GM19455 (cell line): Measurements from ENCODE around the gene SEL1L3.

Source experiments
- ATAC-seq: cut with Tn5 transposase; IDR thresholded peaks from one replicate; pipeline ENCODE4 v1.9.1; 2021; ENCODE audit not compliant: unreplicated experiment

Gene SEL1L3

DNA sequence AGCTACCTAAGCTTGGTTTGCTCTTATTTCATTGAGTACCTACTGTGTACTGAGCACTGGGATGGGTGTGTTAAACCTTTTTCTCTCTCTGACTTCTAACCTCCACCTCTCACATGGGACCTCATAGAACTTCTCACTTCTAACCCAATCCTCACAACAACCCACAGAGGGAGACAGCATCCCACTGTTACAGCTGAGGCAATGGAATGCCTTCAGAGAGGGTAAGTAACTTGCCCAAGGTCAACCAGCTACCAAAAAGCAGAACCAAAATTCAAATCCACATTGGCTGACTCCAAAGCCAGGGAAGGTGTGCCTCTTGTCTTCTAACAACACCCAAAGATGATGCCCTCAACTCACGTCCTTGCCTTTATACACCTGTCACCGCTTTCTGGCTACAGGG, 5.4 kb downstream of the SEL1L3 start:
- ATAC-seq: no peak

DNA sequence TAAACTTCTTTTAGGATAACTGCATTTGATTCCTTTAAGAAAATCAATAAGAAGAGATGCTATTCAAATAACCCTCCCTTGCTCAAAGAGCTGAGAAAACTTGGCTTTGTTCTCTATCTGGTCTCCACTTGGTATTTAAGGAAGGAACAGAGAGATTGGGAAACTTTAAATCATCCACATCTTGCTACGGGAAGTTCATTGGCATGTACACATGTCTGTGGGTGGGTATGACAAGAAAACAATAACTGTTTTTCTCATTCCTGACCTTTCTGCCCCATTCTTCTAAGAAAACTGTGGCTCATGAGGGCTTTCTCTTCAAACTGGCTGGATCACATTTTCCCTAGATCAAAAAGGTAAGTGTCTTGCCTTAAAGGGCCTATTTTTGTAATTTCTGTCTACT, 6.0 kb downstream of the SEL1L3 start:
- ATAC-seq: no peak

DNA sequence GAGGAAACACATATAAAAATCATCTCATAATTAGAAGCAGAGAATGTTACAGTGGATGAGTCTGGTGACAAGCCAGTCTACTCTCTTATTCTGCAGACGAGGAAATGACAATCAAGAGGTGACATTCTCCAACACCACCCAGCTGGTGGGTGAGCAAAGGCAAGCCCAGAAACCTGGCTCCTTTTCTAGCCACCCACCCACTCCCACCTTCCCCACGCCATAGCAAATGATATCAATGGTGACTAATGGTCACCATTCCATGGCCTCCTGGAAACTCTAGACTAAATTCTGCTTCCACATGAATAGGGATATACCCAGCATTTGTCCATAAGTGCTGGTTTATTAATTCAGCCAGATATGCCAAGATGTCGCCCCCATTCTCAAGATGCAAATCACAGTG, 10.7 kb downstream of the SEL1L3 start:
- ATAC-seq: no peak

DNA sequence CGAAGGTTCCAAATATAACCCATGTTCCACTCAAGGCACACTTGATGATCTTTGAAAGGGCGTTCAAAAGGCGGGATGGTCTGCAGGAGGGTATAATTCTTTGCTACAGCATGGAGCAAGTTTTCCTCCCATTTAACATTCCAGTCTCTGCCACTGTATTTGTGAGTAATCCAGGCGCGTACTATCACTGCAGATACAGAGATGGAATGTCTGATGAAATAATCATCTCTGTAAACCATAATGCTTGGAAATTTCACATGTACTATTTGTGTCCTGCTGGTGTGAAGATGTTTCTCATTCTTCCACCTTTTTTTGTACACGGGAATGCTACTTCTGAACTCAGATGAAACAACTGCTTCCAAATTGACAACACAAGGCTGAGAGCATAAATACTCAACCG, 15.5 kb downstream of the SEL1L3 start:
- ATAC-seq: no peak

DNA sequence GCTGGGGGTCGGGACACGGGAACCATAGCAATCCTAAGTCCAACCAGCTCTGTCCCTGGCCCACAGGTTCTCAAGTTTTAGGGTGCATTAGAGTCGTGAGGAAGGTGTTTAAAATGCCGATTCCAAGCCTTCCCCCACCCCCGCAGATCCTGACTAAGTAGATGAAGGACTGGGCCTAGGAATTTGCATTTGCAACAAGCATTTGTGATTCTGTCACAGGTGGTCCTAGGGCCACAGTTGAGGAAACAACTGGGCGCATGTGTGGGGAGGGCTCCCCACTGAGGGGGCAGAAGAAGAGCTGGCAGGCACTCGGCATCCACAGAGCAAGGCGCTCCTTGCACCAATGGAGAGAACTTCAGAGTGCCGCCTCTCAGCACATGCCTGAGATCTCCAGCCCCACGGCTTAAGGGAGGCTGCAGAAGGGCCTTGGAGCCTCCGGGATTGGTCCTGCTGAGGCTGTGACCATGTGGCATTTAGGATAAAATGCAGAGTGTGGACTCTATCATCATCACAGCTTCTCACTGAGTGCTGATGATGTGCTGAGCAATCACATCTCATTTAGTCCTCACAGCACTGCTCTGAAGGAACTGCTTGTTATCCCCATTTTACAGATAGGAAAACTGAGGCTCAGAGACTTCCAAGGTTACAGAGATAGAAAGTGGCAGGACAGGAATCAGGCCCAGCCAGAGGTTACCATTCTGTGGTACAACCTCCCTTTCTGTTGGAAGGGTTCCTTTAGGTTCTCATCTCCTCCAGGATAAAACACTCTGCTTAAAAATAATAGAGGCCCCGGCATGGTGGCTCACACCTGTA, 16.7 kb downstream of the SEL1L3 start:
- ATAC-seq: no peak

DNA sequence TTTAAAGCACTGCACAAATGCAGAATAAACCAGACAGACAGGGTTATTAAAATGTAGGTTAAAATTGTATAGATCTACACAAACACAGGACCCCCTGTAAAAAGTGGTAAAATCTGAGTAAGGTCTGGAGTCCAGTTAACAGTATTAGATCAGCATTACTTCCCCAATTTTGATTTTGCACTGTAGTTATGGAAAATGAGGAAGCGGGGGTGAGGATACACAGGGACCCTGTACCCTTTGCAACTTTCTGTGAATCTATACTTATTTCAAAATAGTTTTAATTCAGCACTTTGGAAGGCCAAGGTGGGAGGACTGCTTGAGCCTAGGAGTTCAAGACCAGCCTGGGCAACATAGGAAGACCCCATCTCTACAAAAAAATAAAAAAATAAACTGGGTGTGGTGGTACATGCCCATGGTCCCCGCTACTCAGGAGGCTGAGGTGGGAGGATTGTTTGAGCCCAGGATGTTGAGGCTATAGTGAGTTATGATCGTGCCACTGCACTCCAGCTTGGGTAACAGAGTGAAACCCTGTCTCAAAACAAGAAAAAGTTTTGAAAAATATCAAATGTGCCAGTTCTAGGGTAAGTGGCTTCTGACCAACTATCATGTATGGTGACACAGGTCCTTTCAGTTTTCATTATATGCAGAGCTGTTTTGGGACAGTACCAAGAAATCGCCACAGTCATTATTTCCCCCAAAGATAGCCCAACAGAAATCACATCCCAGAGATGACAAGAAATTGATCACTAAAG, 17.7 kb downstream of the SEL1L3 start:
- no peak for ATAC-seq

DNA sequence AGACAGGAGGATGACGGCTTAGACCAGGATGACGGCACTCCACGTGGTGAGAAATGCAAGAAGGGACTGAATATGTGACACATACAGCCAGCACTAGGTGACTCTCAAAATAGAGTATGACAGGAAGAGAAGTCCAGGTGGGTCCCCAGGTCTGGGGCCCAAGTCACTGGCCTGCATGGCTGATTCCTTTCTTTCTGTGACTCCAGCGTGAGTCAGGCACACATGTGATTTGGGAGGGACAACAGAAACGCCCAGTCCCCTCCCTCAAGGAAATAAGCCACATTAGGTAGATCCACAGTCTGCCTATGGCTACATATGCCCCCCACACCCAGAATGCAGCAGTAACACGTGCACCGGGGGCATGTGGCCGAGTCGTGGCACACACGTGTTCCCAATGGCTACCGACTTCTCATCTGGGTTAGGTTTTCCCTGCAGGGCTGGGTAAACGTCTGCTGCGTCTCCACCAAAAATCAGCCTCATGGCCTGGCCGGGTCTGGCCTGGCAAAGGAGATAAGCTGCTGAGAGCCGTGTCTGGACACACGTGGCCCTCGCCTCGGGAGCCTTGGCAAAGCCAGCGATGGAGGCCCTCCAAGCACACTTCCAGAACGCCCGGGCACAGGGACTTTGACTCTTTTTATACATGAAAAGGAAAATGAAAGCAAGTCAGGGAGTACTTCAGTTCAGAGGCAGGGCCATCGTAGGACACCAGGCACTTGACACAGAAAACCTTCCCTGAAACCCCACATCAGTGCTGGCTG, 19.3 kb downstream of the SEL1L3 start:
- ATAC-seq: no peak

DNA sequence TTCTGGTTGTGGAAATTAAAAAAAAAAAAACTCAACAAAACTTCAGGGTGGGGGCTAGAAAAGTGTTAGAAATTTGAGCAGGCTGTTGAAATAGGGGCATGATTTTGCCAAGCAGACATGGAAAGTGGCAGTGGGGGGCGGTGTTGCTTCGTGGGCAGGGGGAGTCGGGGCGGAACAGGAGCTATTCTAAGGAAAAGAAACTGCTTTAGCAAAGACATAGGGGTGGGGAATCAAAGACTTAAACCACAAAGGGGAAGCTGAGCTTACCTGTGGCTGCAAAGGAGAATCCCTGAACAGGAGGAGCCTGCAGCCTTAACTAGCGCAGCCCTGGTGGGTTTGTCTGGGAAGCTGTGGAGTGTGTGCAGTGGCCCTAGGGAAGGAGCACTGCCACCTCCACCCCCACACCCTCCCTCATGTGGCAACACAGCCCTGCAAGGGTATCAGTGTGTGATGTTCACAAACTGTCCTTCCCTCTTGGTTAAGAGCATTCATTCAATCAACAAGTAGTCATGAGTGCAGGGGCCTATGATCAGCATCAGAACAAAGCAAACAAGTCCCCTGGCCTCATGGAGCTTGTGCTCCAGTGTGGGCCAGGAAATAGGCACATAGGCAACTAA, 20.5 kb downstream of the SEL1L3 start:
- ATAC-seq: no peak

DNA sequence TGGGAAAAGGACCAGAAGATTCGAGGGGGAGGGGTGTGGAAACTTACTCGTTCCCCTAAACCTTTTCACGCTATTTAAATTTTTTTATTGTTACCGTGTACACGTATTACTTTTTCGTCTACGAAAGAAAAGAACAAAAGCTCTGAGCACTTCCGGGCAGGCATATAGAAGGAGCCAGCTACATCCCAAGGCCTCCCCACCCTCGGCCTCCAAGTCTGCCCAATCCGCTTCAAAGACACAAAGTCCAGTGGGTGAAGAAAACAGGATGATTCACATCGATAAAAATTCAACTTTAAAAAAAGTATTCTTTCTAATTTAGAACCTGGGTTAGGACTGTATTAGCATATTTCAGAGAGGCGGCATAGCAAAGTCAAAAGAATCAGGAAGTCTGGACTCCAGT, 23.1 kb downstream of the SEL1L3 start:
- no peak for ATAC-seq

DNA sequence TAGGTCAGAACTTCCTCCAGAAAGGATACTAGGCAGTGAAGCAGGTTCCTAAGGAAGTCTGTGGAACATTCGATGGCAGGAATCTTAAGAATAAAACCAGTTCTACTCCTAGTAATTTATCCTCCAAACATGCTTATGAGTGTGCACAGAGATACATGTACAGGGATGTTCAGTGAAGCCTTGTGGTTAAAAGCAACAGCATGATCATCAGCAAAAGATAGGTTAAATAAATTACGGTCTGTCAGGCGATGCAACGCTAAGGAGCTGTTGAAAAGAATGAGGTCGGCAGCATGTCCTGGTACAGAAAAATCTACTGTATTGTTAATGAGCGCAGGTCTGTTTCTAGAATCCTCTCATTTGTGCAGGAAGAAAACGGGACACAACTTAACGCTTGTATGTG, 23.6 kb downstream of the SEL1L3 start:
- no peak for ATAC-seq

DNA sequence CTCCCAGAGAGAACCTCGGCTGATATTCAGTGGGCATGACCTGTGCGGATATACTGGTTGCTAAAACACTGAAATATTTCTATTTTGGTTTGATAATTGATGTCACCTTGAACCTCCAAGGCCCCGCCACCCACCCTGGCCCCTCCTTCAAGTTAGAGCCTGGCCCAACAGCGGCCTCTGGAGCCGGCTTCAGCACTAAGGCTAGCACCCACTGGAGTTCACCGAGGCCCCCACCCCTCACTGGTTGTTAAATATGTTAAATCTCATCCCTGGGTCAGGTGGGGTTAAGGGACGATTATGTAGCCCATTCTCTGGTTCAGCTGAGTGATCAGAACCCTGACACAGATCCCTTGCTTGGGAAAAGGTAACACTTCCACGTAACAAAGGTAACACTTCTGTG, 24.3 kb downstream of the SEL1L3 start:
- no peak for ATAC-seq

DNA sequence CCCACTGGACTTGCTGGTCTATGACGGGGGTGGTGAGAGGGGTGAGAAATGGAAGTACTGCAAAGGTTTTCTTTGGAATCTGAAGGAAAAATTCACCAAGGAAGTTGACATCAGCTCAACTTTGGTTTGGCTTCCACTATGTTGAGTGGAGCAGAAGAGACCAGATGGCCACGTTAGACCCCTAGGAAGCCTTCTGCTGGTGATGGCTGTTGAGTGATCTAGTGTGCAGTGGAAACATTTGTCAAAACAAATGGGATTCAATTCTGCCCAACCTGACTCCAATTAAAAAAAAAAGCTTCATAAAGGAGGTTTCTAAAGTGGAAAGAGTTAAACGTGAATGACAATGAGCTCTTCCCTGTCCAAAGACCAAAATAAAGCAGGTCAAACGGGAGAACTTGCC, 25.7 kb downstream of the SEL1L3 start:
- no peak for ATAC-seq

DNA sequence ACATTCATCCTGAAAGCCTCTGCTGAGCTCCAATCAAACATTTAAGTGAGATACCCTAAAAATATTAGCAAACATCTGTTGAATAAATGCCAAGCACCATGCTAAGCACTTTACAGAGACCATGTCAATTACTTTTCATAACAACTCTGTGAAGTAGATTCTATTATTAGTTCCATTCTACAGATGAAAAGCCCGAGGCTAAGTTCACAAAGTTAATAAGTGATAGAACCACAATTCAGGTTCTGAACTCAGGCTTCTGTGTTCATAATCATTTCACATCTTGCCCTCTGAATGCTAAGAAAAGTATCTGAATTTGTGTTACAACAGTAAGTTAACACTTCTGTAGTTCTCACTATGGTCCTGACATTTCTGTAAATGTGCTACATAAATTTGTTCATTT, 27.4 kb downstream of the SEL1L3 start:
- ATAC-seq: no peak

DNA sequence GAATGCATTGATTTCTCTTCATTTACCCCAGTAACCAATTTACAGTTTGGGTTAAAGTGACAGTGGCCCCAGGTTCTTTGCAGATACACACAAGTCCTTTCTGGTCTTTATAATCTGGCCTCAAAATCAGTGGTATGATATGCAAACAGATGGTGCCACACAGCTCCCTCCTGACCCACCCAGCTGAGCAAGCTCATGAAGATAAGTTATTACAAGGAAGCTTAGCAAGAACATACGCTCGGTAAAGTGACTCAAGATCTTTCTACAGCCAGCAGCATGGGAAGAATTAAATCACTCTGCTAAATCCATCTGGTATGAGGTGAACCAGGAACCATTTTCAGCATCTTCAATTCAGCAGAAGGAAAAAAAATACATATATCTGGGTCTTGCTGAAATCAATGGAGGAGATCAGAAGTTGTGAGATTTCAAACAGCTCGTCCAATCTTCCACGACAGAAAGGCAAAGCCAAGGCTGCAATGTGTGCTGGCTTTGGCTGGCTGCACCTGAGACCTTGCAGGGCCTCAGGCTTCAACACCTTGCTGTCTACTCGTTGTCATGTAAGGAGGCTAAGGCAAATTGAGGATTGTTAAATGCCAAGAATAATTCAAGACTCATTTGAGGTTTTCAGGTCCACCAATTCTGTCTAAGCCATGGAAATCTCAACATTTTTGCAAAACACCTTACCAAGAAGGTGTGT, 28.2 kb downstream of the SEL1L3 start:
- ATAC-seq: no peak

DNA sequence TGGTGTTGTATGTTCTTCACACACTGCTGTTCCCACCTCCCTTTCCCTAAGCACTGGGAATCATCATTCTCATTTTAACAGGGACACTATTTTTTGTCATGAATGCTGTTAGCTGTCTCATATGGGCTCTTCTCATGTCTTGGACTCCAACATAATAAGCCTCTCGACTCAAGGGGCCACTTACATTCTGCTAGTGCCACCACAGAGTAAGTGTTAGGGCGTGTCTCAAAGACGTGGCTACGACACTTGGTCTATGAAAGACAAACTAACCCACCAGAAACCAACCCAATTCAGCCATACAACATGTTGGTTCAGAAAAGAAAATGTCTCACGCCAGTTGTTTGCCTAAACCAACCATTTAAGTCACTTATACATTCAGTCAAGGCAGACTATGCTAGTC, 32.2 kb downstream of the SEL1L3 start:
- ATAC-seq: no peak

DNA sequence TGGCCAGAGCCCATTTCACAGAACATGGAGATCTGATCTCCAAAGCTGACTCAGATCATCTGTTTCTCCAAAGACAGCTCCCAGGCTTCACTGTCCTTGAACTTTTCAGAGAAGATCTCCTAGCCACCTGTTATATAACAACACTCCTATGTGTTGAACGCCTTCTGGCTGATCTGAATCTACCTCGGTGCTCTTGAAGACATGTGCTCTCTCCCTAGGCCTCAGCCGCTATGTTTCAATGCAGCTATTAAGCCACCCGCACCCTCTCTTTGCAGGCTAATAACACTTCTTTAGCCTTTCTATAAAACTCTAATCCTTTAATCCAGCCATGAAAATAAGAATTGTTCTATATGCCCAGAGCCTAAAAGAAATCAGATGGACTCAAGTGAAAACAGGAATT, 34.9 kb downstream of the SEL1L3 start:
- ATAC-seq: no peak

DNA sequence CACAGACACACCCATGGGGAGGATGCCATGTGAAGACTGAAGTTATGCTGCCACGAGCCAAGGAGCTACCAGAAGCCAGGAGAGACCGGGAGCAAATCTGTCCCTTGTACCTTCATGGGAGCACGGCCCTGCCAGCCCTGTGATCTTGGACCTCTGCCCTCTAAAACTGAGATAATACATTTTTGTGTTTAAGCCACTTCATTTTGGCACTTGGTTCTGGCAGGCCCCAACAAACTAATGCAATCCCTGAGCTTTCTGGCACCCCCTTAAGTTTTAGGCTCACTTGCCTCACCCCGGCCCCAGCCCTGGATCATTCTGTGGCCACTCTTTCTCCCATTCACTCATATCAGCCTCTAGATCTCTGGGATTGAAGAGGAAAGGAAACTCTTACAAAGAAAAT, 35.4 kb downstream of the SEL1L3 start:
- ATAC-seq: no peak

DNA sequence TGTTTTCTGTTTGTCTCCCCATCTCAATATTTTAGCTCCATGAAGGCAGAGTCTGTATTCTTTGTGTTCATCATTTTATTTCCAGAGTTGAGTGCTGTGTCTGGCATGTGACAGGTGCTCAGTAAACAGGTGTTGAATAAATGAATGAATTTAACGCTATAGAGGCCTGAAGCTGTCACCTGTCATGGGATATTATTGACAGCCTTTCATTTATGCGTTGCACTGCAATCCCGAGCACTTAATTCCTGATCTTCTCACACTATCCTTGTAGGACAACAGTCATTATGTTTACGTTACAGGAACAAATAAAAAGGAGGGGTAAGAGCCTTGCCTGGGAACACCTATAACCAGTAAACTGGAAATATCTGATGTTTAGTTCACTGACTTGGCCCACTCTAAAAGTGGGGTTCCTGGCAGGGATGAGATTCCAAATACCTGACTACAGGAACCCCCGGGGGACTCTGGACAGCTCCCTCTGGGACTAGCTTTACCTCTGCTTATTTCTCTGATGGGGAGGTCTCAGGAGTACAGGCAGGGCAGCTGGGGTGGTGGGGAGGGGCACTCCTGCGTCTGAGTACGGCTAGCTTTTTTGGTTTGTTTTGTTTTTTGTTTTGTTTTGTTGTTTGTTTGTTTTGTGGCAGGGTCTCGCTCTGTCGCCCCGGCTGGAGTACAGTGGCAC, 36.6 kb downstream of the SEL1L3 start:
- no peak for ATAC-seq

DNA sequence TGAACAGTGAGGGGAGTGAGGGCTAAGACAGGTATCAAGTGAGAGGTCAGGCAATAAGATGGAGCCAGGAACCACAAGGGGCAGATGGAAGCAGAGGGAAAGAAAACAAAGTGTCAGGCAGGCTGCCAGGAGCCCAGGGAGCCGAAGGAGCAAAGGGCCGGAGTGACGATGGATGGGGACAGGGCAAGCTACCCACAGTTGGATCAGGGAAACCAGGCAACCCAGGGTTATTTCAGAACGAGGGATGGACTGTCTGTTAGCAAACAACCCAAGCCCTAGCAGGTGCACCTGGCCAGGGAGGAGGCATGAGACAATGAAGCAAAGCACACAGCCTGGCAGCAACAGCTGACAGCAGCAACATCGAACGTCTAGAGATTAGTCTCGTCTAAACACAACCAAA, 39.2 kb downstream of the SEL1L3 start:
- ATAC-seq: no peak

DNA sequence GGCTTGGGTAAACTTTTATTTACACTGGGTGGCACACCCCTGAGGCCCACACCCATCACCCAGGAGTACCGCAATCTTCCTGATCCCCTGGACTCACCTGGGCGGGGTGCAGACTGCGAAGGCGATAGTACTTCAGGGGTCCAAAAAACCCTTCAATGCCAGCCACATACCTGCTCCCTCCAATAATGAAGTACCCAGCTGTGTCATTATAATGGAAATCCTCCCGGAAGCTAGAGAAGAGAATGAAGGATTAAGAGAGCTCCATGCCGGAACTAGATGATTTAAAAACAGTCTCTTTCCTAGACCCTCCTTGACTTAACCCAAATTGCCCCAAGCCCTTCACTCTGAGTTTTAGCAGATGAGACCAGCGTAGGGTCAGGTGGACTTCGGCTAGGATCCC, 40.9 kb downstream of the SEL1L3 start:
- no peak for ATAC-seq
